ENCODE measurements around the gene TRIM44. TPM values are rescaled to one million over a fixed set of nuclear protein-coding genes. Genes with fewer than 3 reads are reported as not detected.

Gene TRIM44
- polyA plus RNA-seq, 1 experiment, result 62.0 TPM

- Histone ChIP-seq H3K36me3 (ENCODE audit: control insufficient read depth, insufficient read depth, low read length) (no peaks in the 10 kb centered on the region), H3K27me3 (ENCODE audit: control insufficient read depth, insufficient read depth, low read length) (peaks cover 13% of the 10 kb centered on the region), H3K4me3 (ENCODE audit: low read depth, low read length) (no peak overlapping the region)
- ChIA-PET POLR2A (no interaction called here), CTCF (interaction anchor here (1.6 kb wide), 1 partner anchor 24 kb away, joined by 5 read pairs; no protein-coding TSS in a partner anchor)
- no peak for TF ChIP-seq CTCF (IDR thresholded peaks at IDR 0.05; ENCODE audit: insufficient read depth, low read depth, low read length)
- no peak for DNase-seq (ENCODE audit: low read depth)
Observed at GRCh38 chr11:35846874-35847273, 184.3 kb downstream of the TRIM44 start.

- Histone ChIP-seq H3K36me3 (ENCODE audit: control insufficient read depth, insufficient read depth, low read length) (no peaks in the 10 kb centered on the region), H3K4me3 (ENCODE audit: low read depth, low read length) (no peak overlapping the region), H3K27me3 (ENCODE audit: control insufficient read depth, insufficient read depth, low read length) (peaks cover 13% of the 10 kb centered on the region)
- DNase-seq (ENCODE audit: low read depth), result no peak
- CTCF ChIA-PET, result interaction anchor here (1.6 kb wide), 1 partner anchor 25 kb away, joined by 5 read pairs; no protein-coding TSS in a partner anchor
- no peak for TF ChIP-seq CTCF (IDR thresholded peaks at IDR 0.05; ENCODE audit: insufficient read depth, low read depth, low read length)
- POLR2A ChIA-PET, result no interaction called here
Observed at GRCh38 chr11:35847473-35847872, 184.9 kb downstream of the TRIM44 start.

DNA sequence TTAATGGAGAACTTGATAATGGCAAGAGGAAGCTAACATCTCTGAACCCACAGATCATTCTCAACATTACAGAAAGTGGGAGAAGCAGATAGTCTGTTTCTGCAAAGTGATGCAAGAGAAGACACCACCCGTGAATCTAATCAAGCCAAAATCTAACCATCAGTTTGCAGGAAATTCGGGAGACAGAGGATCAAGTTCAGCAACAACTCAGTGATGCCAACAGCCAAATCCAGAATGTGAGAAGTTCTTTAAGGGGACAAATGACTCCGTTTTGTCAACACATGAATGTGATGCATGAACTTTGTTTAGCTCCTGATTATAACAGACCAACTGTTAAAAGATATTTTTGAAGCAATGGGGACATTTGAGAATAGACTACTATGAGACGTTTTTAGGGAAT is 186.0 kb downstream of the TRIM44 start:
- POLR2A ChIA-PET, result no interaction called here
- TF ChIP-seq CTCF (IDR thresholded peaks at IDR 0.05; ENCODE audit: insufficient read depth, low read depth, low read length), result no peak
- CTCF ChIA-PET, result interaction anchor here (0.8 to 1.1 kb wide), 2 partner anchors 24 to 27 kb away, joined by 3 read pairs; no protein-coding TSS in a partner anchor
- H3K27me3 ChIP-seq (ENCODE audit: control insufficient read depth, insufficient read depth, low read length), result peaks cover 13% of the 10 kb centered on the region
- H3K36me3 ChIP-seq (ENCODE audit: control insufficient read depth, insufficient read depth, low read length), result no peaks in the 10 kb centered on the region
- H3K4me3 ChIP-seq (ENCODE audit: low read depth, low read length), result no peak overlapping the region
- DNase-seq (ENCODE audit: low read depth), result no peak

DNA sequence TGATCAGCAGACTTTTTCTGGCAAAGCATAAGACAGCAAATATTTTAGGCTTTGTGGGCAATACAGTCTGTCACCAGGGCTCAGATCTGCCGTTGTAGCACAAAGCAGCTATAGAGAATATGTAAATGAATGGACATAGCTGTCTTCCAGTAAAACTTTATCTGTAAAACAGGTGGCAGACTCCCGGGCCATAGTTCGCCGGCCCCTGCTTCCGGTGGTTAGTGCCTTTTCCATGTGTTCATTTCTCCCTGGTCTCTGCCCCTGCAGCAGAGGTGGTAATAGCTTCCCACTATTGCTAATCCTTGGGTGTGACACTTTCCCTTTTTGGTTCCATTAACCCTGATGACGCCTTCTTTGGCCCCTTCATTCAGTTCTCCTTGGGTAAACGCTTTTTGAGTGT is 187.6 kb downstream of the TRIM44 start:
- no peak for TF ChIP-seq CTCF (IDR thresholded peaks at IDR 0.05; ENCODE audit: insufficient read depth, low read depth, low read length)
- no peaks in the 10 kb centered on the region for H3K36me3 ChIP-seq (ENCODE audit: control insufficient read depth, insufficient read depth, low read length)
- no peak overlapping the region for H3K4me3 ChIP-seq (ENCODE audit: low read depth, low read length)
- ChIA-PET POLR2A (no interaction called here), CTCF (no interaction called here)
- peaks cover 11% of the 10 kb centered on the region for H3K27me3 ChIP-seq (ENCODE audit: control insufficient read depth, insufficient read depth, low read length)
- DNase-seq (ENCODE audit: low read depth), result no peak

GRCh38 chr11:35851342-35851741 is 188.8 kb downstream of the TRIM44 start:
- CTCF ChIA-PET, result interaction anchor here (1.3 kb wide), 1 partner anchor 29 kb away, joined by 4 read pairs; no protein-coding TSS in a partner anchor
- no peak for TF ChIP-seq CTCF (IDR thresholded peaks at IDR 0.05; ENCODE audit: insufficient read depth, low read depth, low read length)
- Histone ChIP-seq H3K27me3 (ENCODE audit: control insufficient read depth, insufficient read depth, low read length) (peaks cover 10% of the 10 kb centered on the region), H3K4me3 (ENCODE audit: low read depth, low read length) (no peak overlapping the region), H3K36me3 (ENCODE audit: control insufficient read depth, insufficient read depth, low read length) (no peaks in the 10 kb centered on the region)
- no peak for DNase-seq (ENCODE audit: low read depth)
- POLR2A ChIA-PET, result no interaction called here
